ENCODE data around the gene EEF2KMT.

DNA sequence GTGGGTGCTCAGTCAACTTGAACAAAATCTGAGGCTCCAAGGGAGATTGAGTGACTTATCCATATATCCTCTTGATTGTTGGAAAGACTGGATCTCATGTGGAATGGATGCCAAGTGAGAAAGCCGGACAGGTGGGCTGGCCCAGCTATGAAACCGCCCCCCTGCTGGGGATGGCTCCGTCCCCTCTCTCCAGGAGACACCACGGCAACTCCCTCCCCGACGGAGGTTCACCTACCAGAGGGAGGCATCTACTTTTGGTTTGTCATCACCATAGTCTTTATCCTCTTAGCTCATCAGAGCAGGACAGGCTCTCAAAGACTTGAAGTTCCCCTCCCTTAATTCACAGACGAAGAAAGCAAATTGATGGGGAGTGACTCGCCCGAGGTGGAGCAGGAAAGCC is 27.7 kb downstream of the EEF2KMT start:
- TF ChIP-seq POLR2AphosphoS5 (IDR thresholded peaks at IDR 0.05; ENCODE audit: low read depth, low read length) (no peak), POLR2A (IDR thresholded peaks at IDR 0.05; ENCODE audit: low read depth, low read length) (no peak)
